Gastrocnemius medialis (tissue), 4 donors: ENCODE data around the gene PVR. TPM values are rescaled to one million over a fixed set of nuclear protein-coding genes. Genes with fewer than 3 reads are reported as not detected.
"Not testable (repeated sequence)": the region's sequence is repeated elsewhere in the genome, so short reads cannot be mapped to it uniquely, and the experiment has no call there.

Experiments
- ATAC-seq, 2 donors: fragments of 150-250 bp; one replicate each; pipeline ENCODE4 v1.9.1; 2016
- DNase-seq, 2 donors: peaks; one replicate each; pipeline ENCODE4 v3.0.0-alpha.2; 2019
- H3K27ac ChIP-seq, 4 donors: fragments of 200-600 bp; sonication (generic); 1 replicate in 1 of 4; 2 replicates in 3 of 4; pipeline ENCODE4 v1.5.1; 2016 to 2018; ENCODE audit warnings: mild to moderate bottlenecking in 2 of 4, moderate library complexity in 1 of 4
- H3K27me3 ChIP-seq, 3 donors: fragments of 200-600 bp; sonication (generic) in 2 of 3; 1 replicate in 1 of 3; 2 replicates in 2 of 3; pipeline versions ENCODE4 v1.5.1 to v1.6.0; 2016 to 2019; ENCODE audit warnings: mild to moderate bottlenecking in 1 of 3, moderate library complexity in 1 of 3
- H3K36me3 ChIP-seq, 2 donors: fragments of 200-600 bp; sonication (generic) in 1 of 2; one replicate each; pipeline ENCODE4 v1.5.1; 2017 to 2018
- H3K4me1 ChIP-seq, 2 donors: fragments of 200-600 bp; sonication (generic) in 1 of 2; one replicate each; pipeline ENCODE4 v1.5.1; 2016 to 2017; ENCODE audit warnings: mild to moderate bottlenecking in 2 of 2
- H3K4me3 ChIP-seq, 4 donors: fragments of 200-600 bp; sonication (generic) in 3 of 4; 1 replicate in 1 of 4; 2 replicates in 3 of 4; pipeline ENCODE4 v1.5.1; 2016 to 2019; ENCODE audit warnings: mild to moderate bottlenecking in 2 of 4
- H3K9me3 ChIP-seq, 3 donors: fragments of 200-600 bp; sonication (generic) in 2 of 3; 1 replicate in 1 of 3; 2 replicates in 2 of 3; pipeline ENCODE4 v1.5.1; 2016 to 2019
- POLR2A ChIP-seq, 2 donors: fragments of 450-650 bp; IDR thresholded peaks; one replicate each; pipeline ENCODE4 v1.6.1; 2017; ENCODE audit warnings: antibody characterized with exemption in 2 of 2, mild to moderate bottlenecking in 2 of 2, moderate library complexity in 2 of 2
- in situ Hi-C, 4 donors: fragments of 200-750 bp; cut with MboI; loops; one replicate each; pipeline versions ENCODE4 v1.15.0 to v1.8.0; 2017; ENCODE audit warnings: low sequenced_read_pairs in 4 of 4
- intact Hi-C: fragments of 100-400 bp; cut with DNase I; formaldehyde crosslinking; loops from one replicate; pipeline ENCODE4 v1.15.1; 2023; ENCODE audit warnings: low total_unique reads
- total RNA-seq, 4 donors: library from RNA; depleted of rRNA; stranded (reverse); fragments of >200 nt; gene quantifications; one replicate each; pipeline versions ENCODE4 v1.1.0 to v1.2.3, GENCODE V29; 2016
- TF ChIP-seq, protein P1 (sequence below), 5 experiments: fragments of 450-650 bp in 3 of 5; fragments of 200-600 bp in 2 of 5; sonication (generic) in 2 of 5; IDR thresholded peaks in 4 of 5; conservative IDR thresholded peaks in 1 of 5; 1 replicate in 4 of 5; 2 replicates in 1 of 5; pipeline ENCODE4 v1.5.1; 2016 to 2019; ENCODE audit warnings: antibody characterized with exemption in 5 of 5, mild to moderate bottlenecking in 3 of 5, moderate library complexity in 3 of 5

Gene PVR
- total RNA-seq, 4 donors from 2014 or later, result 27.3 to 60.2 (median 33.9) TPM

- intact Hi-C loops (no loop called here), in situ Hi-C loops (no loop called here)
- Histone ChIP-seq H3K27me3 (no peaks in the 10 kb centered on the region), H3K36me3 (no peaks in the 10 kb centered on the region), H3K9me3 (no peaks in the 10 kb centered on the region), H3K4me3 (no peak overlapping the region), H3K27ac (no peak overlapping the region), H3K4me1 (no peaks in the 10 kb centered on the region)
- TF ChIP-seq, protein P1, sequence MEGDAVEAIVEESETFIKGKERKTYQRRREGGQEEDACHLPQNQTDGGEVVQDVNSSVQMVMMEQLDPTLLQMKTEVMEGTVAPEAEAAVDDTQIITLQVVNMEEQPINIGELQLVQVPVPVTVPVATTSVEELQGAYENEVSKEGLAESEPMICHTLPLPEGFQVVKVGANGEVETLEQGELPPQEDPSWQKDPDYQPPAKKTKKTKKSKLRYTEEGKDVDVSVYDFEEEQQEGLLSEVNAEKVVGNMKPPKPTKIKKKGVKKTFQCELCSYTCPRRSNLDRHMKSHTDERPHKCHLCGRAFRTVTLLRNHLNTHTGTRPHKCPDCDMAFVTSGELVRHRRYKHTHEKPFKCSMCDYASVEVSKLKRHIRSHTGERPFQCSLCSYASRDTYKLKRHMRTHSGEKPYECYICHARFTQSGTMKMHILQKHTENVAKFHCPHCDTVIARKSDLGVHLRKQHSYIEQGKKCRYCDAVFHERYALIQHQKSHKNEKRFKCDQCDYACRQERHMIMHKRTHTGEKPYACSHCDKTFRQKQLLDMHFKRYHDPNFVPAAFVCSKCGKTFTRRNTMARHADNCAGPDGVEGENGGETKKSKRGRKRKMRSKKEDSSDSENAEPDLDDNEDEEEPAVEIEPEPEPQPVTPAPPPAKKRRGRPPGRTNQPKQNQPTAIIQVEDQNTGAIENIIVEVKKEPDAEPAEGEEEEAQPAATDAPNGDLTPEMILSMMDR (IDR thresholded peaks at IDR 0.05 in 4 of 5, conservative IDR thresholded peaks at IDR 0.05 in 1 of 5), result no peak
- no peak for TF ChIP-seq POLR2A (IDR thresholded peaks at IDR 0.05)
- DNase-seq (no peak), ATAC-seq (no peak)
Observed at GRCh38 chr19:44706506-44707236, 63.0 kb downstream of the PVR start.

GRCh38 chr19:44707794-44708193, 64.1 kb downstream of the PVR start:
- DNase-seq, result no peak
- Histone ChIP-seq H3K27me3 (no peaks in the 10 kb centered on the region), H3K4me3 (no peak overlapping the region), H3K9me3 (no peaks in the 10 kb centered on the region), H3K27ac (no peak overlapping the region), H3K4me1 (no peaks in the 10 kb centered on the region), H3K36me3 (no peaks in the 10 kb centered on the region)
- in situ Hi-C loops (no loop called here), intact Hi-C loops (no loop called here)
- ATAC-seq, result no peak
- no peak for TF ChIP-seq POLR2A (IDR thresholded peaks at IDR 0.05)
- TF ChIP-seq, protein P1 (IDR thresholded peaks at IDR 0.05 in 4 of 5, conservative IDR thresholded peaks at IDR 0.05 in 1 of 5), result no peak

- in situ Hi-C loops, result no loop called here
- Histone ChIP-seq H3K4me1 (no peaks in the 10 kb centered on the region), H3K9me3 (no peaks in the 10 kb centered on the region), H3K27ac (no peak overlapping the region), H3K27me3 (no peaks in the 10 kb centered on the region), H3K4me3 (no peak overlapping the region), H3K36me3 (no peaks in the 10 kb centered on the region)
- no peak for ATAC-seq
- DNase-seq, result no peak
- TF ChIP-seq, protein P1 (IDR thresholded peaks at IDR 0.05 in 4 of 5, conservative IDR thresholded peaks at IDR 0.05 in 1 of 5), result no peak
- no peak for TF ChIP-seq POLR2A (IDR thresholded peaks at IDR 0.05)
- intact Hi-C loops, result no loop called here
Observed at GRCh38 chr19:44708940-44709339, 65.2 kb downstream of the PVR start.

GRCh38 chr19:44709434-44710266, 65.9 kb downstream of the PVR start:
- ATAC-seq, in situ Hi-C loops, H3K4me1 ChIP-seq, intact Hi-C loops, H3K4me3 ChIP-seq, H3K36me3 ChIP-seq, DNase-seq, H3K9me3 ChIP-seq, H3K27me3 ChIP-seq, H3K27ac ChIP-seq: not testable (repeated sequence)

GRCh38 chr19:44710483-44710882, 66.8 kb downstream of the PVR start:
- H3K36me3 ChIP-seq, result no peaks in the 10 kb centered on the region
- in situ Hi-C loops (no loop called here), intact Hi-C loops (no loop called here)
- ATAC-seq (no peak), DNase-seq (no peak)
- no peaks in the 10 kb centered on the region for H3K4me1 ChIP-seq
- no peak overlapping the region for H3K27ac ChIP-seq
- TF ChIP-seq POLR2A (IDR thresholded peaks at IDR 0.05), result no peak
- TF ChIP-seq, protein P1 (IDR thresholded peaks at IDR 0.05 in 4 of 5, conservative IDR thresholded peaks at IDR 0.05 in 1 of 5), result no peak
- no peaks in the 10 kb centered on the region for H3K27me3 ChIP-seq
- no peak overlapping the region for H3K4me3 ChIP-seq
- H3K9me3 ChIP-seq, result no peaks in the 10 kb centered on the region
